CD4-positive, alpha-beta T cell treated with Interferon gamma for 1 hour (primary cell): ENCODE data around the gene GBX2.

Experiments
- DNase-seq: peaks from one replicate; pipeline ENCODE4 v3.0.0-alpha.2; 2020

GBX2 gene

GRCh38 chr2:236167297-236168109 is 683 bp downstream of the GBX2 start:
- no peak for DNase-seq

GRCh38 chr2:236166796-236167296 is 1.3 kb downstream of the GBX2 start:
- no peak for DNase-seq

GRCh38 chr2:236165842-236166795 is 2.1 kb downstream of the GBX2 start:
- DNase-seq = no peak

GRCh38 chr2:236164925-236165841 is 3.0 kb downstream of the GBX2 start:
- no peak for DNase-seq

- no peak for DNase-seq
These were observed 3.8 kb downstream of the GBX2 start for GRCh38 chr2:236164201-236164924.

GRCh38 chr2:236163471-236164200 is 4.5 kb downstream of the GBX2 start:
- no peak for DNase-seq

- no peak for DNase-seq
These were observed 5.2 kb downstream of the GBX2 start for GRCh38 chr2:236162882-236163470.

GRCh38 chr2:236162031-236162845 is 5.9 kb downstream of the GBX2 start:
- DNase-seq = no peak

GRCh38 chr2:236161531-236161930 is 6.7 kb downstream of the GBX2 start:
- no peak for DNase-seq

- no peak for DNase-seq
These were observed 7.1 kb downstream of the GBX2 start for GRCh38 chr2:236161082-236161462.

GRCh38 chr2:236160366-236161081 is 7.7 kb downstream of the GBX2 start:
- no peak for DNase-seq

GRCh38 chr2:236159778-236160170 is 8.4 kb downstream of the GBX2 start:
- no peak for DNase-seq

- DNase-seq = no peak
These were observed 9.0 kb downstream of the GBX2 start for GRCh38 chr2:236158969-236159777.

- no peak for DNase-seq
These were observed 10.2 kb downstream of the GBX2 start for GRCh38 chr2:236157815-236158498.

- no peak for DNase-seq
These were observed 10.8 kb downstream of the GBX2 start for GRCh38 chr2:236157366-236157765.

GRCh38 chr2:236156860-236157194 is 11.4 kb downstream of the GBX2 start:
- no peak for DNase-seq

- DNase-seq = no peak
These were observed 11.9 kb downstream of the GBX2 start for GRCh38 chr2:236156095-236156859.
